DMS 273 (cell line): ENCODE results near the gene DCC.

Experiments used
- DNase-seq: peaks from one replicate; lab custom pipeline; 2025; ENCODE audit not compliant: unreplicated experiment; lab: John Stamatoyannopoulos, UW

DCC gene

GRCh38 chr18:52902188-52902587 is 562.2 kb downstream of the DCC start:
- DNase-seq: no peak

- peak; percentile 75 for DNase-seq
Measured at GRCh38 chr18:52903857-52904256, 563.9 kb downstream of the DCC start.

GRCh38 chr18:52907543-52908308 is 567.7 kb downstream of the DCC start:
- no peak for DNase-seq

- no peak for DNase-seq
Measured at GRCh38 chr18:52914148-52914547, 574.2 kb downstream of the DCC start.

GRCh38 chr18:52920665-52921064 is 580.7 kb downstream of the DCC start:
- DNase-seq: no peak

GRCh38 chr18:52933356-52933755 is 593.4 kb downstream of the DCC start:
- DNase-seq: no peak

- peak; percentile 24 for DNase-seq
Measured at GRCh38 chr18:52936931-52937330, 596.9 kb downstream of the DCC start.

- no peak for DNase-seq
Measured at GRCh38 chr18:52937840-52938239, 597.8 kb downstream of the DCC start.

- DNase-seq: no peak
Measured at GRCh38 chr18:52945552-52945951, 605.6 kb downstream of the DCC start.

- no peak for DNase-seq
Measured at GRCh38 chr18:52948868-52949444, 609.0 kb downstream of the DCC start.

GRCh38 chr18:52950155-52950554 is 610.2 kb downstream of the DCC start:
- DNase-seq: no peak

GRCh38 chr18:52953387-52953786 is 613.4 kb downstream of the DCC start:
- DNase-seq: no peak

- DNase-seq: no peak
Measured at GRCh38 chr18:52963481-52963880, 623.5 kb downstream of the DCC start.

- no peak for DNase-seq
Measured at GRCh38 chr18:52970686-52971085, 630.7 kb downstream of the DCC start.

GRCh38 chr18:52971097-52971496 is 631.1 kb downstream of the DCC start:
- DNase-seq: no peak

GRCh38 chr18:52979892-52980291 is 639.9 kb downstream of the DCC start:
- DNase-seq: no peak

- DNase-seq: no peak
Measured at GRCh38 chr18:52991246-52991645, 651.2 kb downstream of the DCC start.

GRCh38 chr18:52992041-52992440 is 652.0 kb downstream of the DCC start:
- DNase-seq: peak; percentile 34

- no peak for DNase-seq
Measured at GRCh38 chr18:52995875-52996274, 655.9 kb downstream of the DCC start.

GRCh38 chr18:52999633-53000032 is 659.6 kb downstream of the DCC start:
- DNase-seq: no peak

GRCh38 chr18:53004798-53005197 is 664.8 kb downstream of the DCC start:
- DNase-seq: peak; percentile 32

- DNase-seq: no peak
Measured at GRCh38 chr18:53018791-53019190, 678.8 kb downstream of the DCC start.

GRCh38 chr18:53025247-53025646 is 685.2 kb downstream of the DCC start:
- no peak for DNase-seq
